ENCODE measurements around the gene VWA5A. TPM values are rescaled to one million over a fixed set of nuclear protein-coding genes. Genes with fewer than 3 reads are reported as not detected.
A peak's percentile ranks its signal among the peaks of the same experiment; 100 is the strongest.

Gene VWA5A
- total and polyA plus RNA-seq, 9 of the 15 experiments (the other 6 are each of a cell fraction or from before 2014, with no cell fraction given), result 4.6 to 19.7 (median 6.9) TPM

- TF ChIP-seq MAFG (tag; conservative IDR thresholded peaks at IDR 0.05), result 0 out of 2 replicates have a peak, but pooled peaks have one; percentile 6
- no peak for TF ChIP-seq MTA1 (IDR thresholded peaks at IDR 0.05; ENCODE audit: borderline replicate concordance)
- no peak for TF ChIP-seq JUN (IDR thresholded peaks at IDR 0.05; ENCODE audit: borderline replicate concordance, low read depth, low read length)
- TF ChIP-seq JUN (CRISPR knock-in tag; IDR thresholded peaks at IDR 0.05; ENCODE audit: borderline replicate concordance), result no peak
- TF ChIP-seq E2F1 (CRISPR knock-in tag; IDR thresholded peaks at IDR 0.05), result no peak
- TF ChIP-seq PURB (CRISPR knock-in tag; IDR thresholded peaks at IDR 0.05; ENCODE audit: low read depth), result no peak
- peak; percentile 23; the same call in 1 of the 2 replicates for TF ChIP-seq C11orf30 (IDR thresholded peaks at IDR 0.05; ENCODE audit: low read depth)
- TF ChIP-seq SMARCB1 (IDR thresholded peaks at IDR 0.05; ENCODE audit: insufficient read length, low read depth), result no peak
- no peak for TF ChIP-seq NFIC (IDR thresholded peaks at IDR 0.05)
- no peak for TF ChIP-seq CAMTA2 (CRISPR knock-in tag; conservative IDR thresholded peaks at IDR 0.05)
- TF ChIP-seq ATF6 (CRISPR knock-in tag; IDR thresholded peaks at IDR 0.05), result no peak
- TF ChIP-seq CTBP1 (IDR thresholded peaks at IDR 0.05; ENCODE audit: borderline replicate concordance), result no peak
- no peak for TF ChIP-seq HMG20B (CRISPR knock-in tag; IDR thresholded peaks at IDR 0.05)
- TF ChIP-seq ZNF395 (CRISPR knock-in tag; IDR thresholded peaks at IDR 0.05), result no peak
- TF ChIP-seq SNRNP70 (optimal IDR thresholded peaks at IDR 0.05; ENCODE audit: low read depth, low read length), result no peak
- TF ChIP-seq ZNF253 (CRISPR knock-in tag; conservative IDR thresholded peaks at IDR 0.05), result no peak
- TF ChIP-seq ZNF699 (CRISPR knock-in tag; IDR thresholded peaks at IDR 0.05; ENCODE audit: insufficient replicate concordance), result no peak
- no peak for TF ChIP-seq SUPT5H (IDR thresholded peaks at IDR 0.05)
- 0 out of 3 replicates have a peak, but pooled peaks of 1 of the 2 experiments have one; percentile 30 for TF ChIP-seq CBX3 (IDR thresholded peaks at IDR 0.05; ENCODE audit: borderline replicate concordance in 1 of 2, low read length in 2 of 2)
- TF ChIP-seq YBX1 (IDR thresholded peaks at IDR 0.05), result no peak
- TF ChIP-seq CEBPB (tag; IDR thresholded peaks at IDR 0.05), result peak; percentile 39
- TF ChIP-seq DNMT1 (IDR thresholded peaks at IDR 0.05), result no peak
- TF ChIP-seq CREB3 (tag; conservative IDR thresholded peaks at IDR 0.05; ENCODE audit: low read depth), result no peak
- no peak for TF ChIP-seq ZNF384 (IDR thresholded peaks at IDR 0.05; ENCODE audit: low read depth, low read length)
- TF ChIP-seq NCOA2 (IDR thresholded peaks at IDR 0.05; ENCODE audit: partially characterized antibody in 2 of 2), result no peak
- TF ChIP-seq CC2D1A (IDR thresholded peaks at IDR 0.05), result 0 out of 2 replicates have a peak, but pooled peaks have one; percentile 50
These were observed 44.2 kb upstream of the VWA5A start (continued) for GRCh38 chr11:124070915-124071622.

Data from K562 (cell line).